Subcutaneous abdominal adipose tissue (tissue), 5 donors: Measurements from ENCODE around the gene DBET.
A peak's percentile ranks its signal among the peaks of the same experiment; 100 is the strongest.
"Not testable (repeated sequence)": the region's sequence is repeated elsewhere in the genome, so short reads cannot be mapped to it uniquely, and the experiment has no call there.

Source experiments
- H3K27ac ChIP-seq: one replicate; pipeline ENCODE4 v1.7.0; 2013; ENCODE audit warnings: low read depth, mild to moderate bottlenecking, inconsistent platforms, low read length, moderate library complexity
- H3K27me3 ChIP-seq, 5 donors: one replicate each; pipeline ENCODE4 v1.7.0; 2013; ENCODE audit warnings: low read length in 5 of 5, inconsistent platforms in 1 of 5; ENCODE audit not compliant: control insufficient read depth in 5 of 5, insufficient read depth in 4 of 5
- H3K36me3 ChIP-seq, 5 donors: one replicate each; pipeline ENCODE4 v1.7.0; 2013; ENCODE audit warnings: low read length in 5 of 5; ENCODE audit not compliant: control insufficient read depth in 5 of 5, insufficient read depth in 5 of 5
- H3K4me1 ChIP-seq, 5 donors: one replicate each; pipeline ENCODE4 v1.7.0; 2013; ENCODE audit warnings: low read length in 5 of 5, mild to moderate bottlenecking in 3 of 5, moderate library complexity in 1 of 5; ENCODE audit not compliant: control insufficient read depth in 5 of 5, insufficient read depth in 5 of 5
- H3K4me3 ChIP-seq, 5 donors: one replicate each; pipeline ENCODE4 v1.7.0; 2013; ENCODE audit warnings: low read length in 5 of 5, low read depth in 1 of 5
- H3K9ac ChIP-seq, 5 donors: one replicate each; pipeline ENCODE4 v1.7.0; 2013; ENCODE audit warnings: low read length in 5 of 5, mild to moderate bottlenecking in 4 of 5, moderate library complexity in 3 of 5
- H3K9me3 ChIP-seq, 5 donors: one replicate each; pipeline ENCODE4 v1.7.0; 2013; ENCODE audit warnings: low read length in 5 of 5; ENCODE audit not compliant: control insufficient read depth in 5 of 5
- donor health status: healthy.
- donor health status: healthy.
- donor health status: healthy.
- donor health status: healthy.
- donor health status: healthy.

The DBET gene

GRCh38 chr4:190107766-190108485 lies 43.6 kb downstream of the DBET start:
- not testable (repeated sequence) for H3K27ac ChIP-seq, H3K9ac ChIP-seq, H3K4me3 ChIP-seq, H3K36me3 ChIP-seq, H3K9me3 ChIP-seq
- Histone ChIP-seq H3K4me1 (peaks cover 0 to 10% (median 6%) of the 10 kb centered on the region in 5 donors), H3K27me3 (peaks cover 0 to 14% (median 0%) of the 10 kb centered on the region in 5 donors)

GRCh38 chr4:190108756-190109155 lies 44.5 kb downstream of the DBET start:
- not testable (repeated sequence) for H3K9ac ChIP-seq, H3K9me3 ChIP-seq, H3K27ac ChIP-seq, H3K4me3 ChIP-seq, H3K36me3 ChIP-seq
- H3K27me3 ChIP-seq, result peaks cover 0 to 14% (median 0%) of the 10 kb centered on the region in 5 donors
- peaks cover 0 to 10% (median 6%) of the 10 kb centered on the region in 5 donors for H3K4me1 ChIP-seq

- not testable (repeated sequence) for H3K4me3 ChIP-seq, H3K9me3 ChIP-seq, H3K36me3 ChIP-seq, H3K27ac ChIP-seq, H3K9ac ChIP-seq
- H3K27me3 ChIP-seq, result peaks cover 0 to 14% (median 0%) of the 10 kb centered on the region in 5 donors
- H3K4me1 ChIP-seq, result peaks cover 0 to 10% (median 6%) of the 10 kb centered on the region in 5 donors
Observed at GRCh38 chr4:190109390-190110011, 45.2 kb downstream of the DBET start.

- not testable (repeated sequence) for H3K27ac ChIP-seq, H3K9ac ChIP-seq, H3K4me3 ChIP-seq, H3K36me3 ChIP-seq, H3K9me3 ChIP-seq
- Histone ChIP-seq H3K4me1 (peaks cover 0 to 10% (median 6%) of the 10 kb centered on the region in 5 donors), H3K27me3 (peaks cover 0 to 14% (median 0%) of the 10 kb centered on the region in 5 donors)
Observed at GRCh38 chr4:190110033-190110432, 45.7 kb downstream of the DBET start.

GRCh38 chr4:190110570-190111295 lies 46.4 kb downstream of the DBET start:
- Histone ChIP-seq H3K4me3 (peak overlapping the region in 1 of 5 donors; percentile 9), H3K4me1 (peaks cover 0 to 10% (median 6%) of the 10 kb centered on the region in 5 donors), H3K27me3 (peaks cover 0 to 14% (median 0%) of the 10 kb centered on the region in 5 donors)
- not testable (repeated sequence) for H3K9me3 ChIP-seq, H3K9ac ChIP-seq, H3K27ac ChIP-seq, H3K36me3 ChIP-seq

GRCh38 chr4:190112879-190113278 lies 48.6 kb downstream of the DBET start:
- H3K4me3 ChIP-seq, H3K27me3 ChIP-seq, H3K9ac ChIP-seq, H3K36me3 ChIP-seq, H3K9me3 ChIP-seq, H3K27ac ChIP-seq: not testable (repeated sequence)
- H3K4me1 ChIP-seq, result peaks cover 0 to 10% (median 6%) of the 10 kb centered on the region in 5 donors

- H3K9me3 ChIP-seq, H3K4me3 ChIP-seq: not testable (repeated sequence)
Observed at GRCh38 chr4:190114991-190115390, 50.7 kb downstream of the DBET start.

More at GRCh38 chr4:190114991-190115390, 50.7 kb downstream of the DBET start:
- not testable (repeated sequence) for H3K27ac ChIP-seq, H3K36me3 ChIP-seq, H3K9ac ChIP-seq, H3K27me3 ChIP-seq
- H3K4me1 ChIP-seq, result peaks cover 0 to 10% (median 6%) of the 10 kb centered on the region in 5 donors
